Measurements from ENCODE around the gene ORC5.
"Not testable (repeated sequence)": the region's sequence is repeated elsewhere in the genome, so short reads cannot be mapped to it uniquely, and the experiment has no call there.

Gene ORC5

DNA sequence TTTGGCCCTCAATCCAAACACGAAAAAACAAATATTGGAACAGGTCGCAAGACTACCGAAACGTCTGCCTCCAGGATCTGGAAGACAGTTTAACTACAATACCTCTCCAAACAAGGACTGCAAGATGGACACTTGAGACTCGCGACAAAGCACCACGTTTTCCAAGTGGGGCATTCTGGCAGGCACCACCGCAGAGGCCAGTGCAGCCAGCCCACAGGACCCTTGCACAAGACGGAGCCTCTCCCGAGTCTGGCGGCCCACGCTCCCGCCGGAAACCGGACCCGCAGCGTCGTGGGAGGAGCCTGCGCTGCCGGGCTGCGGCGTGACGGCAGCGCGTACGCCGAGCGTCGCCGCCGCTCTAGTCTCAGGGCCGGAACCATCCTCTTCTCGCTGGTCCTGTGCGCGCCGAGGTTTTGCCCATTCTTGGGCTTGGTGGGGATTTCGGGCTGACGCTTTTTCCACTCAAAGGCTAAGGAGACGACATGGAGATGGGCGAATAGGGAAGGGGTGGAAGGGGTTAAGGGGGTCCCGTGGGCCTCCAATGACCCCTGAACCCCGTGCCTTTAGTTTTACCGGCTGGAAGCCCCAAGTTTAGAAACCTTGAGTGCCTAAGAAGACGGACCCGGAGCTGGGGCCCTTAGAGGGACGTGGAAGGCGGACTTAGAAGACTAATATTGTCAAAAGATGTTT is at the start of gene ORC5:
Gene ORC5 (minus strand): TSS at position 283 of the 690 bp plus-strand sequence. CDS start 109 bp downstream, at position 174.
- DNase-seq (ENCODE audit: low read depth in 3 of 3, low spot score in 1 of 3), result peak; percentile 21 to 65 (median 49)

DNA sequence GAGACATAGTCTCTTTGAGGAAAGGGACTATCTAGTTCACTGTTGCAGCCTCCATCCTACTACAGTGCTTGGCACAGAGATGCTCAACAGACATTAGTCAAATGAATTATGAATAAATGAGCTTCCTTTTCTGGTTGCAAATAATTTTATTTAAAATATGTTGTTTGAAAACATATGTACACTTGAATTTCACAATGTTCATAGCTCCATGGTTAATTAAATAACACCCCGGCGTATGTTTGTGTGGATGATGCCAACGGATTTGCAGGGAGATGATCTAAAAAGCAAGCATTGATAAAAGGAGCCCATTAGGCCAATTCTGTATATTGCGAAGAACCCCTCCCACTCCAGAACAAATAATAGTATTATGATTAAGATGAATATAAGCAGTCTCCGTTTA is 47.8 kb upstream of the ORC5 start:
- DNase-seq (ENCODE audit: low read depth in 3 of 3, low spot score in 1 of 3), result no peak

- DNase-seq (ENCODE audit: low read depth in 3 of 3, low spot score in 1 of 3), result no peak
These were observed 47.4 kb upstream of the ORC5 start for GRCh38 chr7:104255194-104255593.

GRCh38 chr7:104254696-104255095 is 46.9 kb upstream of the ORC5 start:
- DNase-seq (ENCODE audit: low read depth in 3 of 3, low spot score in 1 of 3), result no peak

DNA sequence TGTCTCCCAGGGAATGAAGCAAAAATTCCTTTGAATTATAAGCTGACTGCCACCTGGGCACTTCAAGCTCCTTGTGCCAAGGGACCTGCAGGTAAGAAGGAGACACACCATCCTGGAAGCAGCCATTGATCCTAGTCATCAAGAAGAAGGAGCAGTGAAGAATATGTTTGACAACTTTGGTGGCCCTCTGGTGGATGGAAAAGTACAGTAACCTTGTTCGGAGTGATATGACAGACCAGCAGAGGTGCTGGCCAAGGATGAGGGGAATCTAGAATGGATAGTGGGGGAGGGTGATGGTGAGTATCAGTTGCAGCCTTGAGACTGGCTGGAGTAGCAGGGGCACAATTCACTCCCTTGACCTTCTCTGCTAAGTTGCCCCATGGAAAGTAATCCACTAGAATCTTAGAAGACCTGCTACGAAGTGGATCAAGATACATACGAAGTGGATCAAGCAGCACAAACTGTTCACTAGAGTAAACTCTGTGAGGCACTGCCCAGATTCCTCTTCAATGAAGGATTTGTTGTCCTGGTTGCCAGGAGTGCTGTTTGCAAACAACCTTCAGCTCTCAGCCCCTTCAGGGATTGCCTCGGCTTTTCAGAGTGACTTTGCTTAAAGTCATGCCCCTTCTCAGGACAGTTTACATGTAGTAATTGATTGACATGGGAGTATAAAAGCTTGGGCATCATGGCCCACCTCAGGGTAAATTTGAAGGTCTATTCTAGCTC is 44.8 kb upstream of the ORC5 start:
- no peak for DNase-seq (ENCODE audit: low read depth in 3 of 3, low spot score in 1 of 3)

- no peak for DNase-seq (ENCODE audit: low read depth in 3 of 3, low spot score in 1 of 3)
These were observed 34.8 kb upstream of the ORC5 start for GRCh38 chr7:104242638-104243037.

DNA sequence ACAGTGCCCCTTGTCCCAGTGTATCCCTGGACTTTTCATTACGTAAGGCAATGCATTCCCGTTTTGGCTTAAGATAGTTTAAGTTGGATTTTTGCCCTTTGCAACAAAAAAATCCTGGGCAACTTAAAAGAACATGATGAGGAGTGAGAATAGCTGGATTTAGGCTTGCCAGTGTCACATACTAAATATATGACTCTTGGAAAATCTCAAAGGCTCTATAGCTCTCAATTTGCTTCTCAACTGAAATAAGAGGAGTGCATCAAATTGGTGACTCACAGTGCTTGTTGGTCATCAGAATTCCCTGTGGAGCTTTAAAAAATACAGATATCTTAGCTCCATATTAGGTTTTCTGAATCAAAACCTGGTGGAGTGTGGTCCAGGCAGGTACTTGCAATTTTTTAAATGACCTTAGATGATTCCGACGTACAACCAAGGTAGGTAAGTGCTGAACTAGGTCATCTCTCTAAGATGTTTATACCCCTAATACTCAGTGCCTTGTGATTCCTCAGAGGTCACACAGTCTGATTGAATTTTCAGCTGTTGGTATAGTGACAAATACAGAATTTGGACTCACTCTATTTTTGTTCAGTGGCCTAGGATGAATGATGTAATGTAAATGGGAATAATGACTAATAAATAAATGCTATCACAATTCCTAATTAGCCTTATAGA is 33.9 kb upstream of the ORC5 start:
- DNase-seq (ENCODE audit: low read depth in 3 of 3, low spot score in 1 of 3), result no peak

DNA sequence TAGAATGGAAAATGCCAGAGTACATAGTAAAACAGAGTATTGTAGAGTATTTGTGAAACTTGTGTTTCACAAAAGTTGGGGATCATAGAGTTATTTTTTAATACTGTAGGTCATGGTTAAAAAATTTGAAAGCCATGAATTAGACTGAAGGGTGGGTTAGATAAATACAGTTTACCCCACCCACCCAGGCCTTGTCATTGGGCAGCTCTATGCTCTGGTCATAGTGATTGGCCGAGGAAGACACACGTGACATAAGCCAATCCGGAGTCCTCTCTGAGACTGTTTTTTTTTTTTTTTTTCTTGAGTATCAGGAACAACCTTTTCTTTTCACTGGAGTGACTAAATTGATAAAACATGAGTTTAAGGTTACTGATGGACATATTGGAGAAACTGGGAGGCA is 33.3 kb upstream of the ORC5 start:
- DNase-seq (ENCODE audit: low read depth in 3 of 3, low spot score in 1 of 3), result no peak

DNA sequence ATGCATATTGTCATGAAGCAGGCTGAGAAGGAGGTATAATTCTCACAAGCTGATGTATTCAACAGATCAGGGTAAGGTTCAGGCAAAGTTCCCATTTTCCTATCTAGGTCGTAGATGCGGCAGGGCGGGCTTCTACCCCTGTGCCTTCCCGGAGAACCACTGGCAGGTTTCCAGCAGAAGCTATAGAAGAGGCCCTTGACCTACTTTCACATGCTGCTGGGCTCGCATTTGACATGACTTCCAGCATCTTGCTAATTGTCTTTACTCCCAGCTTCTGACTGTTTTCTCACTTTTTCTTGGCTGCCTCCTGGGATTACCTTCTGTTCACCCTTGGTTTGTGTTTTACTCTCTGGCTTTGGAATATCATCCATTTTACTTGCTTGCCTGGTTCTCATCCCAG is 32.6 kb upstream of the ORC5 start:
- no peak for DNase-seq (ENCODE audit: low read depth in 3 of 3, low spot score in 1 of 3)

DNA sequence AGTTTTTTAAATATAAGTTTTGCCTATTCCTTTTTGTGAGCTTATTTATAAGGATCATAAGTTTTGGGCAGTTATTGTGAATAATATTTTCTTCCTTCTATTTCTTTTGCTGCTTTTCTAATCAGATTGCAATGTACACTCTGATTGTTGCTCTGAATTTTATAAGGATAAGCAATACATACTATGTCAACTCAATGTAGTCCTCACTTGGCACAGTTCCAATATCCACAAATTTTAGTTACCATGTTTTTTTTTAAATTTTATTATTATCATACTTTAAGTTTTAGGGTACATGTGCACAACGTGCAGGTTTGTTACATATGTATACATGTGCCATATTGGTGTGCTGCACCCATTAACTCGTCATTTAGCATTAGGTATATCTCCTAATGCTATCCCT is 27.2 kb upstream of the ORC5 start:
- DNase-seq (ENCODE audit: low read depth in 3 of 3, low spot score in 1 of 3), result not testable (repeated sequence)

GRCh38 chr7:104231054-104232046 is 23.5 kb upstream of the ORC5 start:
- peak in 1 of 3 donors; percentile 2 for DNase-seq (ENCODE audit: low read depth in 3 of 3, low spot score in 1 of 3)

- DNase-seq (ENCODE audit: low read depth in 3 of 3, low spot score in 1 of 3), result no peak
These were observed 22.8 kb upstream of the ORC5 start for GRCh38 chr7:104230606-104231005.

- no peak for DNase-seq (ENCODE audit: low read depth in 3 of 3, low spot score in 1 of 3)
These were observed 20.6 kb upstream of the ORC5 start for GRCh38 chr7:104228442-104228841.

DNA sequence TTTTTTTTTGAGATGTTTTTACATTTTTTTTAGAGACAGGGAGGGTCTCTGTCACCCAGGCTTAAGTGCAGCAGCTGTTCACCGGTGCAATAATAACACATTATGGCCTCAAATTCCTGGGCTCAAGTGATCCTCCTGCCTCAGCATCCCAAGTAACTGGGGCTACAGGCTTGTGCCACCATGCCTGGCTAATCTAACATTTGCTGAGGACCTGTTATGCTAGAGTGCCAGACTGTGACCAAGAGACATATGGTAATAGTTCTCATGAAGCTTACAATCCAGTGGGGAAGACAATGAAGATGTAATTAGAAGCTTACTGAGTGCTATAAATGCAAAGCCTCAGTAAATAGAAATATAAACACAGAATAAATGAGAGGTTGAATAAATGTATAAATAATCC is 17.6 kb upstream of the ORC5 start:
- no peak for DNase-seq (ENCODE audit: low read depth in 3 of 3, low spot score in 1 of 3)

DNA sequence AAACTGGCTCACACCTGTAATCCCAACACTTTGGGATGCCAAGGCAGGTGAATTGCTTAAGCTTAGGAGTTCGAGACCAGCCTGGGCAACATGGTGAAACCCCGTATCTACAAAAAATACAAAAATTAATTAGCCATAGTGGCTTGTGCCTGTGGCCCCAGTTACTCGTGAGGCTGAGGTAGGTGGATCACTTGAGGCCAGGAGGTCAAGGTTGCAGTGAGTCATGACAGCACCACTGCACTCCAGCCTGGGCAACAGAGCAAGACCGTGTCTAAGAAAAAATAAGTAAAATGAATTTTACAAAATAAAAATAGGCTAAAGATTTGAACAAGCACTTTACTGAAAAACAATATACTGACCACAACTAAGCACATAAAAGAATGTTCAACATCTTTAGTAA is 9.8 kb upstream of the ORC5 start:
- no peak for DNase-seq (ENCODE audit: low read depth in 3 of 3, low spot score in 1 of 3)

DNA sequence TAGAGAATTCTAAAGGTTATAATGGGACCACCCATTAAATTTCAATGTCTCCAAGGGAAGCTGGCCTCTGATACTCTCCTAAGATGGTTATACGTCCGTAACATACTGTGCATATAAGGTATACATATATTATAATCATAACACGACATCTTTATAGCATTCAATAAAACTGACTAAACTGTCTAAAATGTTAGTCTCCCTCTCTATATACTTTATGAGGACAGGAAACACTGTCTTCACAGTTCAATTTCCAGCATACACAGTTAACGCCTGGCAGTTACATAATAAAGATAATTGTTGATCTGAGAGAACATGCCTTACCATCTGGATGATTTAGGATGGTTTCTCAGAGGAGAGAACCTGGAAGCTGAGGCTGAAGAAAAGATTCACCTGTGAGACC is 1.2 kb upstream of the ORC5 start:
- no peak for DNase-seq (ENCODE audit: low read depth in 3 of 3, low spot score in 1 of 3)

DNA sequence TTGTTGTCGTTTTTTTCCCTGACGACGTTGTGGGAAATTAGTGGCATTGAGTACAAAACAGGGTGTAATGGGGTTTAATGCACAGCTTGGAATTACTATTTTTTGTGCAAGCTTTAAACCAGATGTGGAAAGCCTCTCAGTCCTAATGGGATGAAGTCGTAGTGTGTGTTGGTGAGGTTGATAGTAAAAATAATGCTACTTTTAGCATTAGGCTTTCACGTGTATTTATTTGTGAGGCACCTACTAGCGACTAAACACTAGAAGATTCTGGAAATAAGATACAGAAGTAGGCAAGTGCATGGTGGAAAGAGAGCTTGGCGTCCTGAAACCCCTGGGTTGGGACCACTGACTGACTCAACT is 588 bp upstream of the ORC5 start:
- no peak for DNase-seq (ENCODE audit: low read depth in 3 of 3, low spot score in 1 of 3)

- DNase-seq (ENCODE audit: low read depth in 3 of 3, low spot score in 1 of 3), result no peak
These were observed 474 bp downstream of the ORC5 start for GRCh38 chr7:104207348-104207730.

DNA sequence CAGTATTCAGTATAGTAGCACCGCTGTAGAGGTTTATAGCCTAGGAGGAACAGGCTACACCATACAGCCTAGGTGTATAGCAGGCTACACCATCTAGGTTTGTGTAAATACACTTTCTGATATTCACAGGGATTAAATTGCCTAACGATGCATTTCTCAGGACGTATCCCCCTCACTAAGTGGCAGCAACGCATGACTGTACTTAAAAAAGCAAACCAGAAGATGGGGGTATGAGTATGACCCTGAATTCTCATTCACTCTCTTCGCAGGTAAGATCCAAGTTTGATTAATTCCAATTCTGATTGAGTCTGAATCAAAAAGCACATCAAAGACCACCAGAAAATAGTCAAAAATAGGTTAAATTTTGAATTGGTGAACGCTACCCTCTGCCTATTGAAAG is 972 bp downstream of the ORC5 start:
- DNase-seq (ENCODE audit: low read depth in 3 of 3, low spot score in 1 of 3), result no peak

DNA sequence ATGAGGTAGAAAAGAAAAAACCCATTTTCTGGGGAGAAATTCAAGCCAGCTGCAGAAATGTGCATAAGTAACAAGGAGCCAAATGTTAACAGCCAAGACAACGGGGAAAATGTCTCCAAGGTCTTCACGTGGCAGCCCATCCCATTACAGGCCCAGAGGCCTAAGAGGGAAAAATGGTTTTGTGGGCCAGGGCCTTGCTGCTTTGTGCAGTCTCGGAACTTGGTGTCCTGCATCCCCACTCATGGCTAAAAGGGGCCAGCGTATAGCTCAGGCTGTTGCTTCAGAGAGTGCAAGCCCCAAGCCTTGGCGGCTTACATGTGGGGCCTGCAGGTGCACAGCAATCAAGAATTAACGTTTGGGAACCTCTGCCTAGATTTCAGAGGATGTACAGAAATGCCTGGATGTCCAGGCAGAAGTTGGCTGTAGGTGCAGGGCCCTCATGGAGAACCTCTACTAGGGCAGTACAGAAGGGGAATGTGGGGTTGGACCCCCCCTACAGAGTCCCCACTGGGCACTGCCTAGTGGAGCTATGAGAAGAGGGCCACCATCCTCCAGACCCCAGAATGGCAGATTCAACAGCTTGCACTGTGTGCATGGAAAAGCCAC is 9.0 kb downstream of the ORC5 start:
- no peak for DNase-seq (ENCODE audit: low read depth in 3 of 3, low spot score in 1 of 3)

DNA sequence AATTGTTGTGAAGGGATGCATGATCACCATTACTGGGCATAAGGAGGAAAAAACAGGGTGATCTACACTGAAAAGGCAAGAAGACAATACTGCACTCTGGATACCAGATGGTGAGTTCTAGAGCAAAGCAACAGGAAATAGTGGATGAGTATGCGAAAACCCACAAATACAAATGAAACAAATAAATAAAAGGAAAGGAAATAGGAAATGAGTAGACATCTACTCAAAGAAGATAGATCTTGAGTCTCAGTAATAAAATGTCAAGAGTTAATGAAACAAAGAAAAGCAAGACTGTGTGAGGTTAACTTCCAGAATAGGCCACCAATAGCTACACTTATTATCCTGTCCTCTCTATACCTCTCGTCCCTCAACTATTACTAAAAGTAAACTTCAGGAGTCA is 11.7 kb downstream of the ORC5 start:
- DNase-seq (ENCODE audit: low read depth in 3 of 3, low spot score in 1 of 3), result no peak
